NCI-H774 (cell line): ENCODE data around the gene PPFIBP1.

Source experiments
- DNase-seq: peaks from one replicate; lab custom pipeline; 2025; lab: John Stamatoyannopoulos, UW

Gene PPFIBP1

GRCh38 chr12:27523642-27524493 is at the start of gene PPFIBP1:
TSS of gene PPFIBP1 (plus strand) at chr12:27524206. CDS start at chr12:27633397, 109,191 bp downstream.
- peak; percentile 98 for DNase-seq

GRCh38 chr12:27474344-27474743 is 49.7 kb upstream of the PPFIBP1 start:
- DNase-seq, result no peak

GRCh38 chr12:27477049-27477448 is 47.0 kb upstream of the PPFIBP1 start:
- DNase-seq, result no peak

GRCh38 chr12:27478949-27479348 is 45.1 kb upstream of the PPFIBP1 start:
- no peak for DNase-seq

GRCh38 chr12:27480016-27480415 is 44.0 kb upstream of the PPFIBP1 start:
- no peak for DNase-seq

GRCh38 chr12:27486961-27487360 is 37.0 kb upstream of the PPFIBP1 start:
- DNase-seq, result no peak

- no peak for DNase-seq
Measured at GRCh38 chr12:27488479-27488878, 35.5 kb upstream of the PPFIBP1 start.

GRCh38 chr12:27491226-27491625 is 32.8 kb upstream of the PPFIBP1 start:
- no peak for DNase-seq

GRCh38 chr12:27493260-27493940 is 30.6 kb upstream of the PPFIBP1 start:
- no peak for DNase-seq

GRCh38 chr12:27497446-27497845 is 26.6 kb upstream of the PPFIBP1 start:
- no peak for DNase-seq

- DNase-seq, result no peak
Measured at GRCh38 chr12:27498149-27498548, 25.9 kb upstream of the PPFIBP1 start.

- peak; percentile 36 for DNase-seq
Measured at GRCh38 chr12:27498761-27499160, 25.2 kb upstream of the PPFIBP1 start.

- no peak for DNase-seq
Measured at GRCh38 chr12:27499377-27499776, 24.6 kb upstream of the PPFIBP1 start.

GRCh38 chr12:27500546-27500945 is 23.5 kb upstream of the PPFIBP1 start:
- DNase-seq, result no peak

- no peak for DNase-seq
Measured at GRCh38 chr12:27502021-27502435, 22.0 kb upstream of the PPFIBP1 start.

- DNase-seq, result no peak
Measured at GRCh38 chr12:27504507-27504906, 19.5 kb upstream of the PPFIBP1 start.

GRCh38 chr12:27505109-27505508 is 18.9 kb upstream of the PPFIBP1 start:
- no peak for DNase-seq

- DNase-seq, result peak; percentile 22
Measured at GRCh38 chr12:27505761-27506160, 18.2 kb upstream of the PPFIBP1 start.

GRCh38 chr12:27506645-27507189 is 17.3 kb upstream of the PPFIBP1 start:
- no peak for DNase-seq

GRCh38 chr12:27508736-27509431 is 15.1 kb upstream of the PPFIBP1 start:
- DNase-seq, result no peak

GRCh38 chr12:27511031-27511722 is 12.8 kb upstream of the PPFIBP1 start:
- no peak for DNase-seq

- DNase-seq, result no peak
Measured at GRCh38 chr12:27511723-27512045, 12.3 kb upstream of the PPFIBP1 start.
